GM21367 (cell line): Measurements from ENCODE around the gene PDLIM7.
"Not testable (repeated sequence)": the region's sequence is repeated elsewhere in the genome, so short reads cannot be mapped to it uniquely, and the experiment has no call there.

ENCODE experiments used
- ATAC-seq: cut with Tn5 transposase; IDR thresholded peaks from one replicate; pipeline ENCODE4 v1.9.1; 2021; ENCODE audit not compliant: unreplicated experiment

Gene PDLIM7

GRCh38 chr5:177497292-177498012 lies at the start of gene PDLIM7:
TSS of gene PDLIM7 (minus strand) at chr5:177497604. CDS start at chr5:177496512, 1,092 bp downstream.
- peak; percentile 70 for ATAC-seq

- no peak for ATAC-seq
Observed at GRCh38 chr5:177546258-177546741, 48.9 kb upstream of the PDLIM7 start.

GRCh38 chr5:177545487-177546257 lies 48.3 kb upstream of the PDLIM7 start:
- no peak for ATAC-seq

GRCh38 chr5:177542816-177543465 lies 45.5 kb upstream of the PDLIM7 start:
- ATAC-seq = no peak

GRCh38 chr5:177540438-177540837 lies 43.0 kb upstream of the PDLIM7 start:
- ATAC-seq = no peak

GRCh38 chr5:177539411-177539810 lies 42.0 kb upstream of the PDLIM7 start:
- no peak for ATAC-seq

GRCh38 chr5:177538876-177539275 lies 41.5 kb upstream of the PDLIM7 start:
- no peak for ATAC-seq

GRCh38 chr5:177537389-177538361 lies 40.3 kb upstream of the PDLIM7 start:
- no peak for ATAC-seq

GRCh38 chr5:177536386-177536785 lies 39.0 kb upstream of the PDLIM7 start:
- no peak for ATAC-seq

GRCh38 chr5:177535125-177535524 lies 37.7 kb upstream of the PDLIM7 start:
- no peak for ATAC-seq

GRCh38 chr5:177534433-177534832 lies 37.0 kb upstream of the PDLIM7 start:
- not testable (repeated sequence) for ATAC-seq

- no peak for ATAC-seq
Observed at GRCh38 chr5:177531209-177531940, 34.0 kb upstream of the PDLIM7 start.

- no peak for ATAC-seq
Observed at GRCh38 chr5:177530638-177531037, 33.2 kb upstream of the PDLIM7 start.

- no peak for ATAC-seq
Observed at GRCh38 chr5:177529247-177530203, 32.1 kb upstream of the PDLIM7 start.

GRCh38 chr5:177528631-177529030 lies 31.2 kb upstream of the PDLIM7 start:
- ATAC-seq = no peak

- no peak for ATAC-seq
Observed at GRCh38 chr5:177527595-177527994, 30.2 kb upstream of the PDLIM7 start.

GRCh38 chr5:177526791-177527190 lies 29.4 kb upstream of the PDLIM7 start:
- ATAC-seq = no peak

GRCh38 chr5:177526191-177526590 lies 28.8 kb upstream of the PDLIM7 start:
- no peak for ATAC-seq
